GM12878 (cell line): ENCODE measurements around the gene GPR4. TPM values are rescaled to one million over a fixed set of nuclear protein-coding genes. Genes with fewer than 3 reads are reported as not detected.

Experiments
- ATAC-seq: fragments of 200-7000 bp; cut with Tn5 transposase; 3 replicates; pipeline ENCODE4 v1.9.1; 2020; ENCODE audit warnings: mild to moderate bottlenecking, moderate library complexity
- BruUV-seq: library from RNA; stranded (reverse); fragments of 400-500 nt; replicated peaks from 2 replicates; lab custom pipeline; 2021; lab: Mats Ljungman, UMichigan
- CTCF ChIA-PET: fragments of 300-600 bp; sonication (Branson Sonifier 250); formaldehyde crosslinking; extraction: SDS; loops from one replicate; lab custom pipeline; 2021; ENCODE audit warnings: inconsistent platforms; lab: Yijun Ruan, JAX
- POLR2A ChIA-PET: fragments of 350-600 bp; formaldehyde crosslinking; extraction: SDS; loops from one replicate; lab custom pipeline; 2021; ENCODE audit warnings: inconsistent platforms; lab: Charles Lee
- RAD21 ChIA-PET: fragments of 300-600 bp; sonication (Branson Sonifier 250); formaldehyde crosslinking; loops from one replicate; lab custom pipeline; 2023; ENCODE audit warnings: antibody characterized with exemption; ENCODE audit not compliant: unreplicated experiment; lab: Charles Lee
- SMC1A ChIA-PET: fragments of 300-600 bp; sonication (Branson Sonifier 250); formaldehyde crosslinking; loops from one replicate; lab custom pipeline; 2023; ENCODE audit not compliant: unreplicated experiment, uncharacterized antibody; lab: Charles Lee
- DNase-seq: peaks from one replicate; pipeline ENCODE4 v3.0.0-alpha.2; 2011; ENCODE audit warnings: low read depth, low spot score
- FAIRE-seq: peaks from 3 replicates; lab custom pipeline; 2011; peaks lifted over from hg19 to GRCh38; lab: Jason Lieb, UNC
- H2AFZ ChIP-seq: 2 replicates; pipeline ENCODE4 v1.6.0; 2011; ENCODE audit warnings: low read depth, low read length, control low read depth; ENCODE audit not compliant: control insufficient read depth
- H3K27ac ChIP-seq: 2 replicates; pipeline ENCODE4 v1.5.1; 2011; ENCODE audit warnings: control low read depth; ENCODE audit not compliant: control insufficient read depth, insufficient read depth
- H3K27me3 ChIP-seq, 2 experiments: replicated peaks in 1 of 2; 2 replicates each; pipeline versions ENCODE4 v1.6.0 to v1.6.1; 2011; ENCODE audit warnings: low read length in 1 of 2; ENCODE audit not compliant: control insufficient read depth in 2 of 2, insufficient read depth in 2 of 2
- H3K36me3 ChIP-seq, 2 experiments: 2 replicates each; pipeline ENCODE4 v1.5.1; 2011; ENCODE audit warnings: low read length in 1 of 2; ENCODE audit not compliant: control insufficient read depth in 2 of 2, insufficient read depth in 2 of 2
- H3K4me1 ChIP-seq: 2 replicates; pipeline ENCODE4 v1.6.1; 2011; ENCODE audit warnings: mild to moderate bottlenecking, low read length, moderate library complexity, mixed read lengths; ENCODE audit not compliant: control insufficient read depth, insufficient read depth
- H3K4me2 ChIP-seq: 2 replicates; pipeline ENCODE4 v1.6.0; 2011; ENCODE audit warnings: control low read depth; ENCODE audit not compliant: control insufficient read depth, insufficient read depth
- H3K4me3 ChIP-seq: fragments of 200-600 bp; sonication (generic); 2 replicates; pipeline ENCODE4 v1.5.1; 2016
- H3K79me2 ChIP-seq: 2 replicates; pipeline ENCODE4 v1.6.0; 2011; ENCODE audit warnings: low read length; ENCODE audit not compliant: control insufficient read depth, insufficient read depth
- H3K9ac ChIP-seq: 2 replicates; pipeline ENCODE4 v1.8.0; 2011; ENCODE audit warnings: low read length, control low read depth, mixed read lengths; ENCODE audit not compliant: control insufficient read depth, insufficient read depth
- H3K9me3 ChIP-seq: replicated peaks from 3 replicates; pipeline ENCODE4 v1.5.1; 2011; ENCODE audit warnings: mild to moderate bottlenecking, low read length; ENCODE audit not compliant: control insufficient read depth, insufficient read depth
- H4K20me1 ChIP-seq: 2 replicates; pipeline ENCODE4 v1.6.0; 2011; ENCODE audit not compliant: control insufficient read depth, insufficient read depth
- BCL11A ChIP-seq: IDR thresholded peaks from 2 replicates; pipeline ENCODE4 v1.6.1; 2011; ENCODE audit warnings: low read depth, low read length
- CREB1 ChIP-seq: IDR thresholded peaks from 2 replicates; pipeline ENCODE4 v1.6.1; 2012; ENCODE audit warnings: low read depth, mild to moderate bottlenecking, inconsistent platforms
- IKZF1 ChIP-seq: fragments of 450-650 bp; conservative IDR thresholded peaks from 2 replicates; pipeline ENCODE4 v1.6.1; 2017; ENCODE audit warnings: antibody characterized with exemption, mild to moderate bottlenecking
- POLR2AphosphoS5 ChIP-seq: IDR thresholded peaks from 2 replicates; pipeline ENCODE4 v1.6.1; 2011; ENCODE audit warnings: mild to moderate bottlenecking, low read length, inconsistent platforms
- RBBP5 ChIP-seq: fragments of 200-600 bp; sonication (generic); conservative IDR thresholded peaks from 2 replicates; pipeline ENCODE4 v1.6.1; 2016
- SIN3A ChIP-seq: IDR thresholded peaks from 2 replicates; pipeline ENCODE4 v1.6.1; 2012; ENCODE audit warnings: low read depth, low read length, improper control_type of control experiment
- SMAD5 ChIP-seq: IDR thresholded peaks from 2 replicates; pipeline ENCODE4 v1.6.1; 2016; ENCODE audit warnings: antibody characterized with exemption, low read depth
- SP1 ChIP-seq: IDR thresholded peaks from one replicate; pipeline ENCODE4 v1.6.1; 2011; ENCODE audit warnings: low read depth, low read length
- SREBF2 ChIP-seq: IDR thresholded peaks from 2 replicates; pipeline ENCODE4 v1.6.1; 2012; ENCODE audit warnings: mild to moderate bottlenecking, low read length
- YY1 ChIP-seq: IDR thresholded peaks from 2 replicates; pipeline ENCODE4 v1.6.1; 2011; ENCODE audit warnings: low read depth, mild to moderate bottlenecking, low read length
- ZBED1 ChIP-seq: IDR thresholded peaks from 2 replicates; pipeline ENCODE4 v1.6.1; 2016; ENCODE audit warnings: borderline replicate concordance
- ZNF207 ChIP-seq: fragments of 450-650 bp; IDR thresholded peaks from 2 replicates; pipeline ENCODE4 v1.6.1; 2014; ENCODE audit warnings: antibody characterized with exemption, mild to moderate bottlenecking, borderline replicate concordance
- ZNF24 ChIP-seq: fragments of 450-650 bp; IDR thresholded peaks from 2 replicates; pipeline ENCODE4 v1.6.1; 2017; ENCODE audit warnings: antibody characterized with exemption, mild to moderate bottlenecking
- ZNF384 ChIP-seq: IDR thresholded peaks from 2 replicates; pipeline ENCODE4 v1.6.1; 2012; ENCODE audit warnings: low read depth, mild to moderate bottlenecking, low read length, improper control_type of control experiment, borderline replicate concordance
- WGBS: methylation state at CpG from one replicate; pipeline ENCODE4 v1.1.6; 2016; ENCODE audit warnings: low lambda C conversion rate; ENCODE audit not compliant: insufficient replicate concordance, insufficient coverage; ENCODE audit errors: missing lambda C conversion rate; 5-methylcytosine and 5-hydroxymethylcytosine counted together
- in situ Hi-C: fragments of 300-500 bp; cut with MboI; formaldehyde crosslinking; loops from 9 replicates; pipeline ENCODE4 v1.14.3; 2018; ENCODE audit warnings: mixed read lengths
- intact Hi-C: fragments of 100-400 bp; cut with micrococcal nuclease; formaldehyde crosslinking; loops from one replicate; pipeline ENCODE4 v1.14.2; 2022; ENCODE audit not compliant: unreplicated experiment
- polyA plus RNA-seq, 11 experiments: library from polyadenylated mRNA; depleted of rRNA in 4 of 11; unstranded in 6 of 11; stranded (reverse) in 5 of 11; fragments of >200 nt; fragmentation: Nextera tagmentation in 4 of 11; fragmentation: Illumina TruSeq in 1 of 11; extraction: Ambion mirVana in 4 of 11; extraction: Trizol in 1 of 11; gene quantifications; 1 replicate in 1 of 11; 2 replicates in 10 of 11; pipeline versions ENCODE4 v1.2.1 to v1.2.3, GENCODE V29; 2011 to 2016; ENCODE audit warnings: inconsistent platforms in 2 of 11, missing spikeins in 2 of 11, low read depth in 1 of 11
- total RNA-seq, 4 experiments: library from RNA; depleted of rRNA in 3 of 4; stranded (reverse); fragments of >200 nt in 3 of 4; fragmentation: Illumina TruSeq in 1 of 4; extraction: Trizol in 1 of 4; gene quantifications; 2 replicates each; pipeline versions ENCODE4 v1.2.1 to v1.2.3, GENCODE V29; 2013 to 2021
- TF ChIP-seq, protein P1 (sequence below): IDR thresholded peaks from 2 replicates; pipeline ENCODE4 v1.6.1; 2011; ENCODE audit warnings: borderline replicate concordance, low read depth, mild to moderate bottlenecking, moderate library complexity, mixed read lengths, low read length; ENCODE audit not compliant: insufficient read depth; ENCODE audit errors: extremely low read length
- TF ChIP-seq, protein P2 (sequence below): IDR thresholded peaks from 2 replicates; pipeline ENCODE4 v1.6.1; 2012; ENCODE audit warnings: low read depth, low read length, improper control_type of control experiment

GPR4 gene
- total and polyA plus RNA-seq, 10 of the 15 experiments (the other 5 are each of a cell fraction or from before 2014, with no cell fraction given): not detected

DNA sequence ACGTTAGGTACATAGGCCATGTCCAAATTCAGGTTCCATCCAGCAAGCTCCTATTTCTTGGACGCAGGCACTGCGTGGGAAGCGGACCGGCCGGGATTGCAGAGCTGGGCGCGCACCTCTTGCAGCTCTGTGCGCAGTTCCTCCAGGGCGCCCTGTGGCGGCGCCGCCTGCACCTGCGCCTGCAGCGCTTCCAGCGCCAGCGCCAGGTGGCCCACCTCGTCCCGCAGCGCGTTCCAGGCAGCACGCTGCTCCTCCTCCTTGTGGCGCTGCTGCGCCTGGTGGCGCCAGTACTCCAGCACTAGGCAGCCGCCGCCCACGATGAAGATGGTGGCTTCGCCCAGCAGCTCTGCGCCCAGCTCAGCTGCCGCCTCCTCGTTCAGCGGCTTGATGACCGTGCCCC lies 48.5 kb downstream of the GPR4 start (continued):
- TF ChIP-seq, protein P1, sequence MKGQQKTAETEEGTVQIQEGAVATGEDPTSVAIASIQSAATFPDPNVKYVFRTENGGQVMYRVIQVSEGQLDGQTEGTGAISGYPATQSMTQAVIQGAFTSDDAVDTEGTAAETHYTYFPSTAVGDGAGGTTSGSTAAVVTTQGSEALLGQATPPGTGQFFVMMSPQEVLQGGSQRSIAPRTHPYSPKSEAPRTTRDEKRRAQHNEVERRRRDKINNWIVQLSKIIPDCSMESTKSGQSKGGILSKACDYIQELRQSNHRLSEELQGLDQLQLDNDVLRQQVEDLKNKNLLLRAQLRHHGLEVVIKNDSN: no peak
- TF ChIP-seq ZBED1: no peak
- no peak for TF ChIP-seq RBBP5
- no peak for TF ChIP-seq BCL11A
- no peak for TF ChIP-seq POLR2AphosphoS5
- TF ChIP-seq YY1: no peak
- TF ChIP-seq ZNF24: no peak

DNA sequence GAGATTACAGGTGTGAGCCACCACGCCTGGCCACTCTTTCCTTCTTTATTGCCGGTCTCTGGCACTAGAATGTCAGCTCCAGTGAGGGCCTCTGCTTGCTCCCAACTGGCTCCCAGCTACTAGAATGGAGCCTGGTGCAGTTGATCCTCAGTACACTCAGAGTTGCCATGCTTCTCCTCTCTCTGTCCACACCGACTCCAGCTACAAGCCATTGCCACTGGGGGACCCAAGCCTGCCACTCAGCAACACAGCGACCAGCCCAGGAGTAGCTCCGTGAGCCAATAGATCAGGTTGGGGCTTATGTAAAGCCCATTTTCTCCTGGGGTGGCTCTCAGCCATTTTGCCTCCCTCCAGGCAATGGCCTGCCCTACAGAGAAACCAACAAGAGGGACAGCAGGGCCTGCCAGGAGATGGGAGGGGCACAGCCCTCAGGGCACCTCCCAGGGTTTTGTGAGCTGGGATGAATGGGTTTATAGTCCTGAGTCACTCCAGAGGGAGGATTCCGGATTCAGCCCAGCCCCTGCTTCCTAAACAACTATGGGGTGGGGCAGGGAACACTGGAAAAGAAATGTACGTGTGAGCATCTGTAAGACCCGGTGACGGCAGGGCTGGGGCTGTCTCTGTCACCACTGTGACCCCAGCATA lies 53.9 kb downstream of the GPR4 start:
- TF ChIP-seq, protein P1: no peak
- no peak for TF ChIP-seq CREB1
- TF ChIP-seq SIN3A: no peak
- TF ChIP-seq SREBF2: no peak
- no peak for TF ChIP-seq ZNF207
- no peak for TF ChIP-seq ZNF384
- TF ChIP-seq IKZF1: no peak
- TF ChIP-seq, protein P2, sequence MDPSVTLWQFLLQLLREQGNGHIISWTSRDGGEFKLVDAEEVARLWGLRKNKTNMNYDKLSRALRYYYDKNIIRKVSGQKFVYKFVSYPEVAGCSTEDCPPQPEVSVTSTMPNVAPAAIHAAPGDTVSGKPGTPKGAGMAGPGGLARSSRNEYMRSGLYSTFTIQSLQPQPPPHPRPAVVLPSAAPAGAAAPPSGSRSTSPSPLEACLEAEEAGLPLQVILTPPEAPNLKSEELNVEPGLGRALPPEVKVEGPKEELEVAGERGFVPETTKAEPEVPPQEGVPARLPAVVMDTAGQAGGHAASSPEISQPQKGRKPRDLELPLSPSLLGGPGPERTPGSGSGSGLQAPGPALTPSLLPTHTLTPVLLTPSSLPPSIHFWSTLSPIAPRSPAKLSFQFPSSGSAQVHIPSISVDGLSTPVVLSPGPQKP: no peak
- TF ChIP-seq SP1: no peak
- TF ChIP-seq SMAD5: no peak
- peaks cover 18% of the 10 kb centered on the region for H3K4me1 ChIP-seq
- RAD21 ChIA-PET: no interaction called here
- no peaks in the 10 kb centered on the region for H4K20me1 ChIP-seq
- no peaks in the 10 kb centered on the region for H3K79me2 ChIP-seq
- H2AFZ ChIP-seq: no peak overlapping the region
- no peak overlapping the region for H3K4me3 ChIP-seq
- CTCF ChIA-PET: interaction anchor here (0.6 to 2.6 kb wide), 3 partner anchors 10 to 123 kb away, joined by 3 to 9 read pairs (median 4); no protein-coding TSS in a partner anchor
- POLR2A ChIA-PET: no interaction called here
- no peak for FAIRE-seq
- H3K4me2 ChIP-seq: no peak overlapping the region
- intact Hi-C loops (no loop called here), in situ Hi-C loops (no loop called here)
- SMC1A ChIA-PET: no interaction called here
- peaks cover 0 to 3% of the 10 kb centered on the region in 2 experiments; a peak in 1 of 4 replicates for H3K36me3 ChIP-seq
- no peak for DNase-seq
- no peaks in the 10 kb centered on the region for H3K27me3 ChIP-seq
- no peak for ATAC-seq
- no peak overlapping the region for H3K27ac ChIP-seq
- no TSS peak for BruUV-seq
- 96% methylated on average over 9 of the region's 9 CpGs for WGBS
- H3K9me3 ChIP-seq: no peaks in the 10 kb centered on the region
- H3K9ac ChIP-seq: no peak overlapping the region
